ENCODE measurements around the gene SPDEF.

Gene SPDEF

GRCh38 chr6:34551720-34552119 is 4.4 kb downstream of the SPDEF start:
- H3K4me1 ChIP-seq (ENCODE audit: insufficient read depth, low read length): 0 out of 2 replicates have a peak, but pooled peaks cover 3% of the 10 kb centered on the region
- no peaks in the 10 kb centered on the region for H3K36me3 ChIP-seq (ENCODE audit: insufficient read depth, low read length)
- no peak overlapping the region for H3K9ac ChIP-seq (ENCODE audit: low read depth, low read length)
- H3K9me3 ChIP-seq (ENCODE audit: control insufficient read depth, insufficient read depth, low read length): no peaks in the 10 kb centered on the region

- H3K36me3 ChIP-seq (ENCODE audit: insufficient read depth, low read length): no peaks in the 10 kb centered on the region
- no peaks in the 10 kb centered on the region for H3K9me3 ChIP-seq (ENCODE audit: control insufficient read depth, insufficient read depth, low read length)
- no peak overlapping the region for H3K9ac ChIP-seq (ENCODE audit: low read depth, low read length)
- H3K4me1 ChIP-seq (ENCODE audit: insufficient read depth, low read length): peaks cover 3% of the 10 kb centered on the region; the same call in 1 of the 2 replicates
These were observed 6.3 kb downstream of the SPDEF start for GRCh38 chr6:34549804-34550202.

- peaks cover 3% of the 10 kb centered on the region; the same call in 1 of the 2 replicates for H3K4me1 ChIP-seq (ENCODE audit: insufficient read depth, low read length)
- H3K9me3 ChIP-seq (ENCODE audit: control insufficient read depth, insufficient read depth, low read length): no peaks in the 10 kb centered on the region
- H3K36me3 ChIP-seq (ENCODE audit: insufficient read depth, low read length): no peaks in the 10 kb centered on the region
- H3K9ac ChIP-seq (ENCODE audit: low read depth, low read length): no peak overlapping the region
These were observed 6.9 kb downstream of the SPDEF start for GRCh38 chr6:34549026-34549803.

GRCh38 chr6:34547701-34548644 is 8.2 kb downstream of the SPDEF start:
- H3K9ac ChIP-seq (ENCODE audit: low read depth, low read length): no peak overlapping the region
- H3K4me1 ChIP-seq (ENCODE audit: insufficient read depth, low read length): peaks cover 3% of the 10 kb centered on the region; the same call in 1 of the 2 replicates
- no peaks in the 10 kb centered on the region for H3K36me3 ChIP-seq (ENCODE audit: insufficient read depth, low read length)
- no peaks in the 10 kb centered on the region for H3K9me3 ChIP-seq (ENCODE audit: control insufficient read depth, insufficient read depth, low read length)

- H3K9ac ChIP-seq (ENCODE audit: low read depth, low read length): no peak overlapping the region
- no peaks in the 10 kb centered on the region for H3K9me3 ChIP-seq (ENCODE audit: control insufficient read depth, insufficient read depth, low read length)
- peaks cover 3% of the 10 kb centered on the region; the same call in 1 of the 2 replicates for H3K4me1 ChIP-seq (ENCODE audit: insufficient read depth, low read length)
- H3K36me3 ChIP-seq (ENCODE audit: insufficient read depth, low read length): no peaks in the 10 kb centered on the region
These were observed 9.4 kb downstream of the SPDEF start for GRCh38 chr6:34546551-34547321.

GRCh38 chr6:34544776-34545471 is 11.2 kb downstream of the SPDEF start:
- Histone ChIP-seq H3K4me1 (ENCODE audit: insufficient read depth, low read length) (peaks cover 3% of the 10 kb centered on the region; the same call in 1 of the 2 replicates), H3K36me3 (ENCODE audit: insufficient read depth, low read length) (no peaks in the 10 kb centered on the region), H3K9me3 (ENCODE audit: control insufficient read depth, insufficient read depth, low read length) (no peaks in the 10 kb centered on the region), H3K9ac (ENCODE audit: low read depth, low read length) (no peak overlapping the region)

GRCh38 chr6:34544052-34544604 is 12.0 kb downstream of the SPDEF start:
- H3K9ac ChIP-seq (ENCODE audit: low read depth, low read length): no peak overlapping the region
- peaks cover 3% of the 10 kb centered on the region; the same call in 1 of the 2 replicates for H3K4me1 ChIP-seq (ENCODE audit: insufficient read depth, low read length)
- H3K36me3 ChIP-seq (ENCODE audit: insufficient read depth, low read length): no peaks in the 10 kb centered on the region
- no peaks in the 10 kb centered on the region for H3K9me3 ChIP-seq (ENCODE audit: control insufficient read depth, insufficient read depth, low read length)

GRCh38 chr6:34543421-34543820 is 12.7 kb downstream of the SPDEF start:
- no peaks in the 10 kb centered on the region for H3K9me3 ChIP-seq (ENCODE audit: control insufficient read depth, insufficient read depth, low read length)
- peaks cover 3% of the 10 kb centered on the region; the same call in 1 of the 2 replicates for H3K4me1 ChIP-seq (ENCODE audit: insufficient read depth, low read length)
- H3K36me3 ChIP-seq (ENCODE audit: insufficient read depth, low read length): no peaks in the 10 kb centered on the region
- no peak overlapping the region for H3K9ac ChIP-seq (ENCODE audit: low read depth, low read length)

- Histone ChIP-seq H3K36me3 (ENCODE audit: insufficient read depth, low read length) (no peaks in the 10 kb centered on the region), H3K9me3 (ENCODE audit: control insufficient read depth, insufficient read depth, low read length) (no peaks in the 10 kb centered on the region), H3K4me1 (ENCODE audit: insufficient read depth, low read length) (peaks cover 3% of the 10 kb centered on the region; the same call in 1 of the 2 replicates)
These were observed 15.3 kb downstream of the SPDEF start for GRCh38 chr6:34540841-34541240.

GRCh38 chr6:34540222-34540621 is 15.9 kb downstream of the SPDEF start:
- no peaks in the 10 kb centered on the region for H3K9me3 ChIP-seq (ENCODE audit: control insufficient read depth, insufficient read depth, low read length)
- H3K9ac ChIP-seq (ENCODE audit: low read depth, low read length): no peak overlapping the region
- H3K36me3 ChIP-seq (ENCODE audit: insufficient read depth, low read length): no peaks in the 10 kb centered on the region
- peaks cover 3% of the 10 kb centered on the region; the same call in 1 of the 2 replicates for H3K4me1 ChIP-seq (ENCODE audit: insufficient read depth, low read length)

More at GRCh38 chr6:34540841-34541240, 15.3 kb downstream of the SPDEF start:
- no peak overlapping the region for H3K9ac ChIP-seq (ENCODE audit: low read depth, low read length)

- H3K9ac ChIP-seq (ENCODE audit: low read depth, low read length): no peak overlapping the region
- peaks cover 3% of the 10 kb centered on the region; the same call in 1 of the 2 replicates for H3K4me1 ChIP-seq (ENCODE audit: insufficient read depth, low read length)
- no peaks in the 10 kb centered on the region for H3K36me3 ChIP-seq (ENCODE audit: insufficient read depth, low read length)
- no peaks in the 10 kb centered on the region for H3K9me3 ChIP-seq (ENCODE audit: control insufficient read depth, insufficient read depth, low read length)
These were observed 16.9 kb downstream of the SPDEF start for GRCh38 chr6:34539181-34539580.

GRCh38 chr6:34538581-34538980 is 17.5 kb downstream of the SPDEF start:
- no peaks in the 10 kb centered on the region for H3K9me3 ChIP-seq (ENCODE audit: control insufficient read depth, insufficient read depth, low read length)

GRCh38 chr6:34537922-34538550 is 18.1 kb downstream of the SPDEF start:
- H3K9ac ChIP-seq (ENCODE audit: low read depth, low read length): no peak overlapping the region
- no peaks in the 10 kb centered on the region for H3K9me3 ChIP-seq (ENCODE audit: control insufficient read depth, insufficient read depth, low read length)
- no peaks in the 10 kb centered on the region for H3K4me1 ChIP-seq (ENCODE audit: insufficient read depth, low read length)
- H3K36me3 ChIP-seq (ENCODE audit: insufficient read depth, low read length): no peaks in the 10 kb centered on the region

More at GRCh38 chr6:34538581-34538980, 17.5 kb downstream of the SPDEF start:
- Histone ChIP-seq H3K36me3 (ENCODE audit: insufficient read depth, low read length) (no peaks in the 10 kb centered on the region), H3K4me1 (ENCODE audit: insufficient read depth, low read length) (peaks cover 3% of the 10 kb centered on the region; the same call in 1 of the 2 replicates), H3K9ac (ENCODE audit: low read depth, low read length) (no peak overlapping the region)

Measured in ES-I3 (cell line).